Epidermal melanocyte (primary cell): ENCODE data around the gene PRR30.
"Not testable (repeated sequence)": the region's sequence is repeated elsewhere in the genome, so short reads cannot be mapped to it uniquely, and the experiment has no call there.

Source experiments
- DNase-seq: peaks from one replicate; pipeline ENCODE4 v3.0.0; 2011; ENCODE audit warnings: low spot score; ENCODE audit not compliant: insufficient read length

Gene PRR30

DNA sequence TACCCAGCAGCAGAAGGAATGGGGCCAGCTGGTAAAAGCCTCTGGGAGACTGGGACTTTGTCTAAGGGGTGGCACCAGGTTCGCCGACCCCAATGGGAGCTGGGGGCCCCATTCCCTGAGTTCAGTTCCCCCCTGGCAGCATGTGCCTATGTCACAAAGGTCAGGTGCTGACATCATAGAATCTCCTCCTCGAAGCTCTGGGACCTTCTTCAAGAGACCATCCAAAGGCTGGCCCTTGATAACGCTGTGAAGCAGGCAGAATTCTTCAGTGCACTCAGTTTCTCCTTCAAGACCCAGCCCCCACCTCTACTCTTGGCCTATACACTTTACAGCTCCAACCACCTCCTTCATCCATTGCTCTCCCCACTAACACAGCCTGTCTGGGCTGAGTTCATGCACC, at the start of gene PRR30:
Gene PRR30, minus strand, starts transcription at position 101 of the 400 bp plus-strand sequence. CDS start 1,081 bp downstream, outside the sequence.
- DNase-seq, result no peak

DNA sequence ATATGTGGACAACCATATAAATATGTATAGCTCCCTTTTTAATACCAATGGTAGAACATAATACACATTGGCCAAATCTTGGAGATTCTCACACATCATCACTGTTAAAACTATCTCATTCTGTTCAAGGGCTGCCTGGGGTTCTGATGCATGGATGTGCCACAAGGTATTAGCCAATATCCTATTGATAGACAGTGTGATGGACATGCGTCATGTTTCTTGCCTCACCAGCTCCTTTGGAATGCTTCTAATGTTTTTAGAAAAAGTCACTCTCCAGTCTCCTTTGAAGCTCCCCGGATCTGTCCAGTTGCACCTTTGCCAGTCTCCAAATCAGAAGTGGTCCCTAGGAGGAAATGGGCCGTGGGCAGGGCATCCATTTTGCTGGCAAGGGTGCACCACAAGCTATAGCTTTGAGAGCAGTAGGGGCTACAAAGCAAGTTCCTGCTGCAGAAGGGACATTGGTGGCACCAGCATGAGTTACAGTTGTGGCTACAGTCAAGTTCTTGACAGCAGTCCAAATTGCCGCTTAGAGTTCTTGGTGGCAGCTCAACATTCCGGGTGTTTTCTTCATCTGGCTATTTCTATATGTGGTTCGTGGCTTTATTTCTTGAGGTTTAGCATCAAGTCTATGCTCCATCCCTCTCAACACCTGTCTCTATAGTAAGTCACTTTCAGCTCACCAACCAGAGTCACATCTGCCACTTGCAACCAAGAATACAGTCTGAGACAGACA, 47.6 kb upstream of the PRR30 start:
- DNase-seq, result no peak

DNA sequence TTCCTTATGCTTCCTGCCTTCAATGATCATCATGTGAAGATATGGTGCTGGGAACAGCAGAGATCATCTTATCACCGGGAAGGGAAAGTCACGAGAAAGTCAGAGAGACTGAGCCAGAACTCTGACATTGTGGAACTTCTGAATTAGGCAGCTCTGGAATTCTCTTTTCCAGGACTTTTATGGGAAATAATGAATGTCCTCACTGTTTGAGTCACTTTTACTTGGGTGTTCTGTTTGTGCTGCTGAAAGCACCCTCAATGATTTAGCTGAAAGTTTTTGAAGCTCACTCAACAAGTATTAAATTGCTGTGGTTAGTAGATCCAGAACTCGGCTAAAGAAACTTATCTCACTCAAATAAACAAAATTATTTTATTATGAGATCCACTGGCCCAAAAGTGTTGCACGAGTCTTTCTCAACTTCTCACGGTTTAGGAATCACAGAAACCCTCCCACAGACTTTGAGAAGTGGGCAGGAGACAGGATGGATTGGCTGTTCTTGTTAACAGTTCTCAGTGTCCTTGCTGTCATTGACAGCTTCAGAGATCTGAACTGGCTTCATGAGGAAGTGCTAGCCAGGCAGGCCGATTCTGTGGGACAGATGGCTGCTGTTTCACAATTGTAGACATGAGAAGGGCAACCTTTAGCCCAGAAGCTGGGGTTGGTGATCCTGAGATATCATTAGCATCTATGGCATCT, 46.3 kb upstream of the PRR30 start:
- DNase-seq, result no peak

DNA sequence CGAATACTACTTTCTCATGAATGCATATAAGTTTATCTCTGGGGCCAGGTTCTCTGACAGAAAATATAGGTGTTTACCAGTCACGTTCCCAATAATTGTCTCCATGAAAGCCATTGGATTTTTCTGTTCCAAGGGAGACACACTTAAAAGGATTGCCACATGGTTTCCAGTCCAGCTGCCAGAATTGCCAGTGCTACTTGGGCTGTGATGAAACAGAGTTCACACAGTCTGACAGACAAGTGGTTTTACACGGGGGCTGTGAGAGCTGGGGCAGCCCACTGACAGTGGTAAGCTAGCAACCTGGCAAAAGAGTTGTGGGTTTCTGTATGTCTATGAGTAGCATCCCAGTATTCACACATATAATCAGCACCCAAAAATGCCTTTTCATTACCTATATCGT, 44.9 kb upstream of the PRR30 start:
- no peak for DNase-seq

DNA sequence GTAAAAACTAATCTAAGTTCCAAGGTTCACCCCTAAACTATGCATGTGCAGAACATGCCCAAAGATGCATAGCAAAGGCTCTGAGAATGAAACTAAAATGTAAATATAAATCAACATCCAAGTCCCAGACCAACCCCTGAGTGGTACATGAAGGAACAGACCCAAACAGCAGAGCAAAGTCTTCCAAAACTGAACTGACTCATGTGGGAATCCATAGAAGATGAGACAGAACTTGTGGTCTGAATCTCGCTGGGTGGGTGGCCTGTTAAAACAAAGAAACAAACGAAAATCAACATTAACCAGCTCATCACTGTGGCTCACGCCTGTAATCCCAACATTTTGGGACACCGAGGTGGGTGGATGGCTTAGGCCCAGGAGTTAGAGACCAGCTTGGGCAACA, 43.1 kb upstream of the PRR30 start:
- DNase-seq, result no peak

DNA sequence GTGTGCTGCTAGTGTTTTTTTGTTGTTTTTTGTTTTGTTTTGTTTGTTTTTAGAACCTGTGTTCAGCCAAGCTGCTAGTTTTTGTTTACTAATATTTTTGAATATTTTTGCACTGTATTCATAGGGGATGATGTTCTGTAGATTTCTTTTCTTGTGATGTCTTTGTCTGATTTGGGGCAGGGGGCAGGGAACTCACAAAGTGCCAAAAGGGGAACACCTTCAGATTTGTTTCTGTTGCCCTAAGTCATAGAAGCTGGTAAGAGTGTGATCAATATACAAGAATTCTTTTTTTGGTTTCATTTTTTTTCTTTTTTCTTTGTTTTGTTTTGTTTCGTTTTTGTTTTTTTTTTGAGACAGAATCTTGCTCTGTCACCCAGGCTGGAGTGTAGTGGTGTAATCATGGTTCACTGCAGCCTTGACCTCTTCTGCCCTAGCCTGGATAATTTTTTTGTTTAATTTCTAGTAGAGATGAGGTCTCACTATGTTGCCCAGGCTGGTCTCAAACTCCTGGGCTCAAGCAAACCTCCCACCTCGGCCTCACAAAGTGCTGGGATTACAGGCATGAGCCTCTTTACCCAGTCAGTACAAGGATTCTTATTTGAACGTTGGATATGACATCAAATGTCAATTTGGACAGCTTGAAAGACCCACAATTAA, 40.3 kb upstream of the PRR30 start:
- no peak for DNase-seq

DNA sequence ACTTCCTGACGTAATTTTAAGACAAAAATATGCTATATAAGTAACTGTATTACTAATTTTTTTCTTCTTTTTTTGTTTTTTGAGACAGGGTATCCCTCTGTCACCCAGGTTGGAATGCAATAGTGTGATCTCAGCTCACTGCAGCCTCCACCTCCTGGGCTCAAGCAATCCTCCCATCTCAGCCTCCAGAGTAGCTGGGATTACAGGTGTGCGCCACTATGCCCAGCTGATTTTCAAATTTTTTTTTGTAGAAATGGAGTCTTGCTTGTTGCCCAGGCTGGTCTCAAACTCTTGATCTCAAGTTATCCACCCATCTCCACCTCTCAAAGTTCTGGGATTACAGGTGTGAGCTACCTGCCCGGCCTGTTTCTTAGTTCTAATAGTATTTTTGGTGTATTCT, 39.3 kb upstream of the PRR30 start:
- DNase-seq, result no peak

DNA sequence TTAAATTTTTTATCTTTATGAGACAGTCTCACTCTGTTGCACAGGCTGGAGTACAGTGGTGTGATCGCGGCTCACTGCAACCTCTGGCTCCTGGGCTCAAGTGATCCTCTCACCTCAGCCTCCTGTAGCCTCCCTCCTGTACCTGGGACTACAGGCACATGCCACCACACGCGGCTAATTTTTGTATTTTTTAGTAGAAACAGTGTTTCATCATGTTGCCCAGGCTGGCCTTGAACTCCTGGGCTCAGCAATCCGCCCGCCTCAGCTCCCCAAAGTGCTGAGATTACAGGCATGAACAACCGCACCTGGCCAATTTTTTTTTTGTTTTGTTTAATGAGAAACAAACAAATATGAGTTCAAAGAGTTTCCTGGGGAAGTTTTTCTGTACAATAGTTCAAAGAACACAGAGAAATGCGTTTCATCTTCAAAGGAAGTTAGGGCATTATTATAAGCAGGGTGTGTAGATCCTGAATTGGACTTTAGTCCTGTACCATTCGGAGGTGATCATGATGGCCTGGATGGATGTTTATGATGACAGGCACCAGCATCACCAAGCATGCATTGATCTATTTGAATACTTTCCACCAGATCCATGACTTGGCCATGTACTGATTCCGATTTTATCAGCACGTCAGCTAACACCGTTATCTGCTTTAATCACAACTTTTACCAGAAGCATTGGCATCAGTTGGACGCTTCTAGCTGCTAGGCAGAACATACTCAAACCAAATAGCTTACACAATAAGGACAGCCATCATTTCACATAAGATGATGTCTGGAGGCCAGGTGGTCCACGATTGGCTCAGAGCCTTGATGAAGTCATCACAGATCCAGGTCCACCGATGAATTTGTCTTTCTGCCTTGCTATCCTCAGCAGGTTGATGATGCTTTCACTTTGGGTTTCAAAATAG, 38.5 kb upstream of the PRR30 start:
- DNase-seq, result no peak

DNA sequence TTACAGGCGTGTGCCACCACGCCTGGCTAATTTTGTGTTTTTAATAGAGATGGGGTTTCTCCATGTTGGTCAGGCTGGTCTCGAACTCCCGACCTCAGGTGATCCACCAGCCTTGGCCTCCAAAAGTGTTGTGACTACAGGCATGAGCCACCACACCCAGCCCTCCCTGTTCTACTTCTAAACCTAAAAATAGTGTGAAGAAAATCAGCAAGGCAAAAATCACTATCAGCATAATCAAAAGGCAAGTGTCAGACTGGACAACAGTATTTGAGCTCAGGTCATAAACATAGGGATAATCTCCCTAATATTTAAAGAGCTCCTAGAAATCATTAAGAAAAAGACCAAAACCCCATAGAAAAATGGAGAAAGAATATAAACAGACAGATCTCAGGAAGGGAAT, 36.6 kb upstream of the PRR30 start:
- not testable (repeated sequence) for DNase-seq

DNA sequence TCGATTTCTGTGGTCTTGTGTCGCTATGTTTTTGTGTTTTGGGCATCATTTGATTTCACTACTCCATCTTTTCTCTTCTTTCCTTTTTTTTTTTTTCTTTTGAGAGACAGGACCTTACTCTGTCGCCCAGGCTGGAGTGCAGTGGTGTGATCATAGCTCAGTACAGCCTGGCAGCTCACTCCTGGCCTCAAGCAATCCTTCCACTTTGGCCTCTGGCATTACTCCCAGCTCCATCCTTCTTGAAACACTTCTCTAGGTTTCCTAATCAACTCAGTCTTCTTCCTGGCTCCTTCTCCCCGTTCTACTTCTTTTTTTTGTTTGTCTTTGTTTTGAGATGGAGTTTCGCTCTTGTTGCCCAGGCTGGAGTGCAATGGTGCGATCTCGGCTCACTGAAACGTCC, 36.1 kb upstream of the PRR30 start:
- no peak for DNase-seq

DNA sequence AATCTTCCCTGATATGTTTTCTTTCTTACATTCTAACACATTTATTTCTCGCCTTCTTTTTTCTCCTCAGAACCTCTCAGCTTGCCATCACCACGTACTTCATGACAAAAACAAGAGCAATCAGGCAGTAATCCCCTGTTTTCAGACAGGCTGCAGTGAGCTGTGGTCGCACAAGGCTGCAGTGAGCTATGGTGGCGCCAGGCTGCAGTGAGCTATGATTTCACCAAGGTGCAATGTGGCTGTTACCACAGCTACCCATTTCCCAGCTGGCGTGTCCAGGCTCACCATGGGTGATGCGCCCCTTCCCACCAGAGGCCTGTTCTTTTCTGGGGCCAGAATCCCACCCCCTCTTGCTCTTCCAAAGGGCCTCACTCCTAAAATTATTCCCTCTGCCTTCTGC, 35.4 kb upstream of the PRR30 start:
- DNase-seq, result no peak

DNA sequence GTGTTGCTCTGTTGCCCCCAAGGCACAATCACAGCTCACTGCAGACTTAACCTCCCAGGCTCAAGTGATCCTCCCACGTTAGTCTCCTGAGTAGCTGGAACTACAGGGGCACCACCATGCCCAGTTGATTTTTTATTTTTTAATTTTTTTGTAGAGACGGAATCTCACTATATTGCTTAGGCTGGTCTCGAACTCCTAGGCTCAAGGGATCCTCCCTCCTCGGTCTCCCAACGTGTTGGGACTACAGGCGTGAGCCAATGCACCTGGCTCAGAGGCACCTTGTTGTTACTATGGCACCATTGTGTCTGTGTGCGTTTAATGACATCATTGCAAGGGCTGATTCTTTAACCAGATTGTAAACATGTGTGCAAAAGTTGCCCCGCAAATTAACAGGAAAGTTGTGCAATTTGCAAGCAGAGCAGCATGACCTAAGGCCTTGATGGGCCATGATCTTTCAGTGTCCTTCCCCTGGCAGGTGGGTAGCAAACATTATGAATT, 32.2 kb upstream of the PRR30 start:
- no peak for DNase-seq

DNA sequence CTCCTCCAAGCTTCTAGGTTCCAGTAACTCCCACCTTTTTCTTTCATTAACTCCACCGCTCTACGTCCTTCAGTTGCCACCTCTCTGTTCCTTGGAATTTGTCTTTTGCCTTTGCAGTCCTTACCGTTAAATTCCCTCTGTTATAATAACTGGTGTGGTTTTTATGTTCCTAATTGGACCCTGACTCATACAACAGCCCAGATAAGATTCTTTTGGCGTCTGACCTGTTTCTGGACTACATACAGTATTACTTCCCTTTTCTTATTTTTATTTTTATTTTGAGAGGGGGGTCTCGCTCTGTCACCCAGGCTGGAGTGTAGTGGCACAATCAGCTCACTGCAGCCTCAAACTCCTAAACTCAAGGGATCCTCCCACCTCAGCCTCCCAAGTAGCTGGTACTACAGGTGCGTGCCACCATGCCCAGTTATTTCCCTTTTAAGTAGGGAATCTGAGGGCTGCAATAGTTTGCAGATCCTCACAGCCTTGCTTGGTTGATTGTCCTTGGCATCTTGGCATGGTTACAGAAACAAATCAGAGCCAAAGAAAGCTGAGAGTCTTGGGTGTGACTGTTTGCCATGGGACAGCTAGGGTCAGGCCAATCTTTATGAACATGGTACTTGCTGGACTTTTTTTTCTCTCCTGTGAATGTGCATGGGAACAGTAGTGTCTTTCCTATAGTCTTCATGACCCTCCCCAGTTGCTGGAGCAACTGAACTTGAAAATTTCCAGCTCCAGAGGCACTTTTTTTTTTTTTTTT, 31.5 kb upstream of the PRR30 start:
- no peak for DNase-seq

DNA sequence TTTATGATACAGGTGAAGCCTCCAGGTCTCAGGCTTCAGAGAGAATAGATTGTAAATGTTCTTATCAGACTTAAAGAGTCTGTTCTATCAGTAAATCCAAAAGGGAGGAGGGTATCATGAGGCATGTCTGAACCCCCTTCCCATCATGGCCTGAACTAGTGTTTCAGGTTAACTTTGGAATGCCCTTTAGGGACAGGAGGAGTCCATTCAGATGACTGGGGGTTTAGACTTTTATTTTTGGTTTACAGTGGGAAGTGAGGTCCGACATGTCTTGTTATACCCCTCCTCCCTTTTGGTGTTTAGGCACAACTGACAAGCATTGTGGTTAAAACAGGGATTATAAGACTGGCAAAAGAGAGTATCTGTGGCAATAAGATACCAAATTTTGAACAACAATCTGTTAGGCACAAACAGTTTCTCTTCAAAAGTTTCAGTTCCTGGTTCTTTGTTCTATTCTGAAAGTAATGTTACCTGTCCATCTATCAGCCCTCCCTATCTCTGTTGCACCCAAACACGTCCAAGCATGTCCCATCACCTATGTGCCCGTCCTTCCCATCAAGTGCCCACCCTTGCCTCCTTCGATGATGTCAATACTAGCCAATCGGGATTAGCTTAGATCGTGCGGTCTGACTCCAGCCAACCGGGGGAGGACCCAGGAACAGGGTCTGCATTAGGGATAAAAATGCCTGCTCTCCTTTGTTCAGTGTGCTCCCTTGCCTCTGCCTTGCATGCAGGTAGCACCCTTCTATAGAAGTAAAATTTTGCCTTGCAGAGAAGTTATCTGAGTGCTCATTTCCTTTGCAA, 26.0 kb upstream of the PRR30 start:
- DNase-seq, result no peak

DNA sequence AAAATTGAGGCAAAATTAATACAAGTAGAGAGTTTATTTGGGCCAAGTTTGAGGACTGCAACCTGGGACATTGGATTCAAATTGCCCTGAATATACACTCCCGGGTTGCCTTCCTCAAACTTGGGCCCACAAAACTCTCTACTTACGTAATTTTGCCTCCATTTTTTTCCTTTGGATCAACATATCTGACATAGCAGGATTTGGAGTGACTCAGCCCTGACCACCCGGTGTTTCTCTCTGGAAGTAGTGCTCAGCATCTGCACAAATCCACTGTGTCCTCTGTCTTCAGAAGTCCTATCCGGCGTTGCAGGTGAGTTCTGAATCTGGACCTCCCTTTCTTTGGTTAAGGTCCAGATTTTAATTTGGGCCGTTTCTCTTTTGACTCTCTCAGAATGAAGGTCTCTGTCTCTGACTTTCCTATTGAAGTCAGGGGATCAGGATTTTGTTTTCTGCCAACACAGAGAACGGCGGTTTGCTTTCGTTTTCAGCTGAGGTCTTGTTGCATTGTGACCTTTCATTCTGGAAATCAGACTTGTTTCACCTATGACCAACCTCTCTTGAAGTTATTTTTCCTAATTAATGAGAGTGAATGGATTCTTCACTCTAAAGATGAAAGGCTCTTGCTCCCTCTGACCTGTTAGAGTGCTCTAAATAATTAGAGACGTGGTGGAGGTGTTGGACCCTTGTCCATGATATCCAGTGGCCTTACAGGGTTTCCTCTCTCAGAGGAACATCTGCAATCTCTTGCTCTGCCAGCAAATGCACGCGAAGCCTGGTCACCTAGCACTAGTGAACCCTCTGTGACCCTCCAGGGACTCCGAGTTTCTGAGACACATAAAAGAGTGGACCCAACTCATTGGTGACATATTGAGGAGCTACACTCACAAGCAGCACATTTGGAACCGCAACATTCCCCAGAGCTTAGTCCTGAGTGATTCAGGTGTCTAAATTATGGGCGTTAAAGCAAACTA, 23.2 kb upstream of the PRR30 start:
- DNase-seq, result no peak

DNA sequence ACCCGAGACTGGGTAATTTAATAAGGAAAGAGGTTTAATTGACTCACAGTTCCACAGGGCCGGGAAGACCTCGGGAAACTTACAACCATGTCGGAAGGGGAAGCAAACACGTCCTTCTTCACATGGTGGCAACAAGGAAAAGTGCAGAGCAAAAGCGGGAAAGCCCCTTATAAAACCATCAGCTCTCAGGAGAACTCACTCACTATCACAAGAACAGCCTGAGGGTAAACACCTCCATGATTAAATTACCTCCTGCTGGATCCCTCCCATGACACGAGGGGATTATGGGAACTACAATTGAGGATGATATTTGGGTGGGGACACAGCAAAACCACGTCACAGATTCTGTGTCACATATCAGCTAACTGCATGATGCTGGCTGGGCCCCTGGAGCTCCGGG, 21.0 kb upstream of the PRR30 start:
- DNase-seq, result no peak

DNA sequence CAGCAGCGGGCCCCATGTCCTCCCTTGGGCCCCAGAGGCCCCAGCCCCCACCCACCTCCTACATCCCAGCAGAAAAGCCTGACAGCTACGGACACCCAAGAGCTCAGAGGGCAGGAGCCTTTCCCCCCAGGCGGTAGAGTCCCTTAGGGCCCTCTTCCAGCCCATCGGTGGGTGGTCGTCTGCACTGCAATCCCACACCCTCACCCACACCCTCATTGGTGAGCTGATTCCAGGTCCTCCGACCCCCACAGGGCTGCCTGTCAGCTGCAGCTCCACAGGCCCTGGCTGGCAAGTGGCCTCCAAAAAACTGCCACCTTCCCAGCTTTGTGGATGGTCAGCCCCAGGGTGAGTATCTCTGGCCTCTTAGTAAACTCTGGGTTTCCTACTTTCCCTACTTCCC, 20.1 kb upstream of the PRR30 start:
- no peak for DNase-seq

DNA sequence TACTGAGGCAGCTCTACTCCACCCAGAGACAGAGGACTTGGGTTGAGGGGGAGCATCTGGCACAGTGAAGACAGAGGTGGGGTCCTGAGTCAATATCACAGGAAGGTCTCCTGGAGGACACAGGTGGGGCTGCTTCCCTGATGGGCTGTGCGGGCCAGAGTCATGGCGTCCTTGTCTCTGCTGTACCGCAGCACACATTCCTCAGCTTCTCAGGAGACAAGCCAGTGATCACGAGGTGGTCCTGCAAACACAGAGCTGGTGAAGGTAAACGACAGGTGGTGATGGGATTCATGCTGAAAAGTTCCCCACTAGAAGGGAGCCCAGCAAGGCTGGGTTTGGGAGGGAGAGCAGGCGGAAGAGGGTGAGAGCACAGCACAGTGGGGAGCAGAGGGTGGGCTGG, 19.3 kb upstream of the PRR30 start:
- DNase-seq, result no peak

DNA sequence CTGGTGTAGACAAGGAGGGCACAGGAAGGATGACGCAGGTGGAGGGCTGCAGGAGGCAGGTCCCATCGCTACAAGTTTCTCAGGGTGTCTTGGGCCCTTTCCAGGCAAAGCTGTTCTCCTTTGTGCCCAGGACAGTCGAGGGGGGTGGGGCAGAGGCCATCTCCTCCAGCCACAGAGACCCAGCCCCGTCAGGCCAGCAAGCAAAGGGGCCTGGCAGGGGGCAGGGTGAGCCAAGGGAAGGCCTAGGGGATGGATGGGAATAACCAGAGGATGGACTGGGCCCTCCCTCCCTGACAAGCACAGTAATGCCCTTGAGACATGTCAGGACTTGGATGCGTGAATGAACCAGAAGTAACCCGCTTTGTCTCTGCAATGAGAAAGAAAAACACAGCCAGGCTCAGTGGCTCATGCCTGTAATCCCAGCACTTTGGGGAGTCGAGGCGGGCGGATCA, 15.9 kb upstream of the PRR30 start:
- no peak for DNase-seq
